ENCODE results near the gene MGA.

MGA gene

DNA sequence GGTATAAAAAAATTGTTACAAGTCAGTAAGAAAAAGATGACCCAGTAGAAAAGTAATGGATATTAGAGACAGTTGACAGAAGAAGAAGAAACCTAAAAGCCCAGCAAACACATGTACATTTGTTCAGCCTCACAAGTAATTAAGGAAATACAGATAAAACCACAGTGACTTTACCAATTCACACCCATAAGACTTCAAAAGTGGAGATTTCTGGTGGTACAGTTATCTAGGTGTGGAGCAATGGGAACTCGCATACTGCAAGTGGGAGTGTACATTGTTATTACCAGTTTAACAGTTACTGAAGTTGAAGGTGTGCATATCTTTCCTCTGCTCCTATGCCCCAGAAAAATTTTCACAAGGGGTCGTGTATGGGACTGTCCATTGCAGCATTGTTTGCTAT lies 96.0 kb downstream of the MGA start:
- Mint-ChIP-seq H3K9me3 (no peaks in the 10 kb centered on the region), H3K27ac (no peak overlapping the region), H3K36me3 (ENCODE audit: insufficient read depth) (peaks cover 38% of the 10 kb centered on the region), H3K27me3 (no peaks in the 10 kb centered on the region), H3K4me1 (ENCODE audit: low read depth in 2 of 2) (peaks cover 0 to 4% of the 10 kb centered on the region in 2 donors), H3K4me3 (no peak overlapping the region)
- ATAC-seq (replicated peaks) (no peak), DNase-seq (no peak)

DNA sequence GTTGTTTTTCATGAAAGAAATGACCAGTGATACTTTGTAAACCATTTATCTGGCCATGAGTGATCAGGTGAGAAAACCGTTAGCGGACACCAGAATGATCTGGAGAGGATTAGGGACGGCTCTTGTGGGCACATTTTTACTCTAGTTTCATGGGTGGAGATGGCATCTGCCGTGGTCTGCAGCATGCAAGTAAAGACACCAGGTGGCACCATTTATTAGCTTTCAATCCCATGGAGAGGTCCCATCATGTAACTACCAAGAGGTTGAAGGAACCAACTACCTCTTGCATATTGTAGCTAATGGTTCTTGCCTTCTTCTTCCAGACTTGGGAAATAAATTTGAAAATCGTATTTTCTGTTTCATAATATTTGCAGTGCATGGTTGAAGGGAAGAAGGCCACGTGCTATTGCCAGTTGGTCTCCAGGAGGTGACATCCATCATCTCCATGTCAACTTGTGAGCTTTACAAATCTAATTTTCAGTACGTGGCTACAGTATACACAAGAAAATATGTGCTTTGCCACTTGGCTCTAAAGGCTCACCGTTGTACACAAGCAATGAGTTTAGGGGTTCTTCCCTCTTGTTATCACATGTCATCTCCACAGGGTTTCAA lies 112.6 kb downstream of the MGA start:
- H3K4me3 Mint-ChIP-seq = no peak overlapping the region
- H3K27me3 Mint-ChIP-seq = no peaks in the 10 kb centered on the region
- peaks cover 18% of the 10 kb centered on the region for H3K36me3 Mint-ChIP-seq (ENCODE audit: insufficient read depth)
- peak overlapping the region in 1 of 2 donors; percentile 97 for H3K27ac Mint-ChIP-seq
- no peaks in the 10 kb centered on the region for H3K9me3 Mint-ChIP-seq
- ATAC-seq (replicated peaks) (peak; percentile 18), DNase-seq (peak; percentile 46 to 68 (median 58))
- H3K4me1 Mint-ChIP-seq (ENCODE audit: low read depth in 2 of 2) = peaks cover 40 to 45% of the 10 kb centered on the region in 2 donors

DNA sequence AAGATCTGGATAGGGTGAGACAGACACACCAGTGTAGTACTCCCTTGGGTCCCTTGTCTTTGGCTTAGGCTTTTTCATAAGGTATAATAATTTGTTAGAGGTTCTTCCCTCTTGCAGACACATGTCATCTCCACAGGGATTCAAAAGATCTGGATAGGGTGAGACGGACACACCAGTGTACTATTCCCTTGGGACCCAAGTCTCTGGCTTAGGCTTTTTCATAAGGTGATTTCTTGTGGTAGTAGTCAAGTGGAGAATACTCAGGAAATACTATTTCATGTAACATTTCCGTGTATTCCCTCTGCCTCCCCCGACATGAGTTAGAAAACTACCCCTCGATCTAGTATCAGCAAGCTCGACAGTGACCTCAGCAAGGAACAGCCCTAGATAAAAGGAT lies 113.1 kb downstream of the MGA start:
- DNase-seq = no peak
- H3K4me3 Mint-ChIP-seq = peak overlapping the region; percentile 92 to 96
- H3K36me3 Mint-ChIP-seq (ENCODE audit: insufficient read depth) = peaks cover 18% of the 10 kb centered on the region
- H3K27me3 Mint-ChIP-seq = no peaks in the 10 kb centered on the region
- peak overlapping the region; percentile 91 to 97 for H3K27ac Mint-ChIP-seq
- no peaks in the 10 kb centered on the region for H3K9me3 Mint-ChIP-seq
- H3K4me1 Mint-ChIP-seq (ENCODE audit: low read depth in 2 of 2) = peaks cover 43 to 50% of the 10 kb centered on the region in 2 donors
- ATAC-seq (replicated peaks) = no peak

GRCh38 chr15:41773729-41774061 lies 113.5 kb downstream of the MGA start:
- Mint-ChIP-seq H3K36me3 (ENCODE audit: insufficient read depth) (peaks cover 16% of the 10 kb centered on the region), H3K4me1 (ENCODE audit: low read depth in 2 of 2) (peaks cover 44 to 53% of the 10 kb centered on the region in 2 donors), H3K4me3 (peak overlapping the region; percentile 92 to 96), H3K27ac (peak overlapping the region; percentile 91 to 97), H3K27me3 (no peaks in the 10 kb centered on the region), H3K9me3 (no peaks in the 10 kb centered on the region)
- ATAC-seq (replicated peaks) (no peak), DNase-seq (no peak)

- peak within 1 kb of the TSS; percentile 92 to 96 for H3K4me3 Mint-ChIP-seq
- peaks cover 13% of the 10 kb centered on the region for H3K36me3 Mint-ChIP-seq (ENCODE audit: insufficient read depth)
- no peaks in the 10 kb centered on the region for H3K9me3 Mint-ChIP-seq
- DNase-seq (peak; percentile 97 to 98 (median 97)), ATAC-seq (replicated peaks) (peak; percentile 86)
- peaks cover 45 to 57% of the 10 kb centered on the region in 2 donors for H3K4me1 Mint-ChIP-seq (ENCODE audit: low read depth in 2 of 2)
- H3K27me3 Mint-ChIP-seq = no peaks in the 10 kb centered on the region
- peak within 1 kb of the TSS; percentile 91 to 97 for H3K27ac Mint-ChIP-seq
Measured at GRCh38 chr15:41774062-41774881, 114.1 kb downstream of the MGA start, which contains the start of gene MAPKBP1. Gene MAPKBP1, plus strand, starts transcription at chr15:41774484. Its CDS starts 792 bp downstream, at chr15:41775276.

GRCh38 chr15:41774882-41775417 lies 114.7 kb downstream of the MGA start:
- DNase-seq = peak in 1 of 3 experiments; percentile 5
- no peak for ATAC-seq (replicated peaks)
- H3K4me1 Mint-ChIP-seq (ENCODE audit: low read depth in 2 of 2) = peaks cover 51 to 64% of the 10 kb centered on the region in 2 donors
- H3K9me3 Mint-ChIP-seq = no peaks in the 10 kb centered on the region
- peak overlapping the region; percentile 91 to 97 for H3K27ac Mint-ChIP-seq
- H3K36me3 Mint-ChIP-seq (ENCODE audit: insufficient read depth) = peaks cover 13% of the 10 kb centered on the region
- H3K4me3 Mint-ChIP-seq = peak overlapping the region; percentile 92 to 96
- H3K27me3 Mint-ChIP-seq = no peaks in the 10 kb centered on the region

DNA sequence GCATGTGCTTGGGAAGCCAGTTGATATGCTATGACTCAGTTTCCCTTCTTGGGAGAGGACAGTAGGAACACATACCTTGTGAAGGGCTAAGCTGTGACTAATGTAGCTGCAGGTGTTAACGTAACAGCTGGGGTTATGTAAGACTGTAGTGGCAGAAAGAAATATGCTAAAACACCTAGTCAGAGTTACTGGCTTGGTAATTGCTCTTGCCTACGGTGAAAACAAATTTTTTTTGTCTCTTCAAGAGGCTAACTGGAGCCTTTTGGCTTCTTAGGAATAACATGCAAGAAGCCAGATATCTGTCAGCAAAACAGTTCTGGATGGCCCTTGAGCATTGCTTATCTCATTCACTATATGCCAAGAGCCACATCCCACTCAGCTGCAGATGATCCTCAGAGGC lies 115.4 kb downstream of the MGA start:
- no peak for ATAC-seq (replicated peaks)
- Mint-ChIP-seq H3K27ac (peak overlapping the region in 1 of 2 donors; percentile 19), H3K9me3 (no peaks in the 10 kb centered on the region), H3K4me1 (ENCODE audit: low read depth in 2 of 2) (peaks cover 53 to 70% of the 10 kb centered on the region in 2 donors), H3K27me3 (no peaks in the 10 kb centered on the region), H3K36me3 (ENCODE audit: insufficient read depth) (peaks cover 13% of the 10 kb centered on the region), H3K4me3 (peak overlapping the region; percentile 92 to 96)
- no peak for DNase-seq

GRCh38 chr15:41777421-41777973 lies 117.3 kb downstream of the MGA start:
- ATAC-seq (replicated peaks) (no peak), DNase-seq (no peak)
- H3K4me1 Mint-ChIP-seq (ENCODE audit: low read depth in 2 of 2) = peaks cover 58 to 77% of the 10 kb centered on the region in 2 donors
- H3K4me3 Mint-ChIP-seq = no peak overlapping the region
- H3K36me3 Mint-ChIP-seq (ENCODE audit: insufficient read depth) = peaks cover 16% of the 10 kb centered on the region
- no peaks in the 10 kb centered on the region for H3K9me3 Mint-ChIP-seq
- H3K27ac Mint-ChIP-seq = peak overlapping the region in 1 of 2 donors; percentile 56
- no peaks in the 10 kb centered on the region for H3K27me3 Mint-ChIP-seq

DNA sequence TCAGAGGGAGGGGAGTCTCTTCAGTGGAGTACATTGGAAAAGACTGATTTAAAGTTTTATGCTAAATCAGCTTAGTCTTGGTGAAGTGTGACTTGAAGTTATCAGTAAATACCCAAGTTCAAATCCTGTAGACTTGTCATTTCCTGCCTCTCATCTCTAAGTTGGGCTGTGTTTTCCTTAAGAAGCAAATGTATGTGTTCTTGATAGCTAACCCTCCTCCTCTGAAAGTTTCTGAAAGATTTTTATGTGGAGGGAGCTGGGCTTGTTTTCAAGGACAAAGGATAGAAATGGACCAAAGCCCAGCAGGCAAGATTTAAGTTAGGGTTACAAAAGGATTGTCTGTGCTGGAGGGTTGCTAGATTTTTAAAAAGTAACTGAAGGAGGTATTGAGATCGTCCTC lies 118.3 kb downstream of the MGA start:
- peaks cover 16% of the 10 kb centered on the region for H3K36me3 Mint-ChIP-seq (ENCODE audit: insufficient read depth)
- no peaks in the 10 kb centered on the region for H3K27me3 Mint-ChIP-seq
- no peaks in the 10 kb centered on the region for H3K9me3 Mint-ChIP-seq
- ATAC-seq (replicated peaks) = no peak
- no peak for DNase-seq
- peaks cover 54 to 73% of the 10 kb centered on the region in 2 donors for H3K4me1 Mint-ChIP-seq (ENCODE audit: low read depth in 2 of 2)
- peak overlapping the region; percentile 3 to 56 for H3K27ac Mint-ChIP-seq
- no peak overlapping the region for H3K4me3 Mint-ChIP-seq

- Mint-ChIP-seq H3K36me3 (ENCODE audit: insufficient read depth) (peaks cover 6% of the 10 kb centered on the region), H3K4me3 (no peak overlapping the region), H3K27ac (peak overlapping the region; percentile 12 to 15), H3K9me3 (no peaks in the 10 kb centered on the region), H3K27me3 (no peaks in the 10 kb centered on the region), H3K4me1 (ENCODE audit: low read depth in 2 of 2) (peaks cover 47 to 69% of the 10 kb centered on the region in 2 donors)
- ATAC-seq (replicated peaks) = no peak
- DNase-seq = no peak
Measured at GRCh38 chr15:41779662-41780157, 119.5 kb downstream of the MGA start.

GRCh38 chr15:41780266-41780665 lies 120.1 kb downstream of the MGA start:
- H3K36me3 Mint-ChIP-seq (ENCODE audit: insufficient read depth) = peaks cover 6% of the 10 kb centered on the region
- no peak overlapping the region for H3K4me3 Mint-ChIP-seq
- ATAC-seq (replicated peaks) = no peak
- no peak for DNase-seq
- no peaks in the 10 kb centered on the region for H3K27me3 Mint-ChIP-seq
- H3K27ac Mint-ChIP-seq = peak overlapping the region; percentile 12 to 15
- peaks cover 41 to 63% of the 10 kb centered on the region in 2 donors for H3K4me1 Mint-ChIP-seq (ENCODE audit: low read depth in 2 of 2)
- H3K9me3 Mint-ChIP-seq = no peaks in the 10 kb centered on the region

DNA sequence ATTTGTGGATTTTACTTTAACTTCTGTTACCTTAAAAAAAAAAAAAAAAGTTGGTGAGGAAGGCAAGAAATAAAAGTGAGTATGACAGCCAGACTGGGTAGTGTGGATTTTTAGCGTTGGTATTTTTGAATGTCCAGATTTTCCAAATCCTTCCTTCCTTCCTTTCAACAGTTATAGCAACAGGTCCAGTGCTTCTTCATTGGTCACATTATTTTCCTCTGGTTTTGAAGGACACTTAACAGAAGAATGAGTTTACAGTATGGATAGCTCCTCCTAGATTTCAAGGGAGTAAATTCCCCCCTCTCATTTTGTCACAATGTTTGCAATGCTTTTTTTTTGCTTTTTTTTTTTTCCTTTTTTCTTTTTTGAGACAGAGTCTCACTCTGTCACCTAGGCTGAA lies 120.5 kb downstream of the MGA start:
- Mint-ChIP-seq H3K4me1 (ENCODE audit: low read depth in 2 of 2) (peaks cover 38 to 60% of the 10 kb centered on the region in 2 donors), H3K4me3 (no peak overlapping the region), H3K27me3 (no peaks in the 10 kb centered on the region), H3K9me3 (no peaks in the 10 kb centered on the region), H3K36me3 (ENCODE audit: insufficient read depth) (peaks cover 6% of the 10 kb centered on the region), H3K27ac (no peak overlapping the region)
- DNase-seq = no peak
- ATAC-seq (replicated peaks) = no peak
